HG02870 (cell line): ENCODE measurements around the gene TSEN2.

Source experiments
- ATAC-seq: cut with Tn5 transposase; IDR thresholded peaks from one replicate; pipeline ENCODE4 v1.9.1; 2021; ENCODE audit warnings: mild to moderate bottlenecking, moderate library complexity; ENCODE audit not compliant: unreplicated experiment

TSEN2 gene

DNA sequence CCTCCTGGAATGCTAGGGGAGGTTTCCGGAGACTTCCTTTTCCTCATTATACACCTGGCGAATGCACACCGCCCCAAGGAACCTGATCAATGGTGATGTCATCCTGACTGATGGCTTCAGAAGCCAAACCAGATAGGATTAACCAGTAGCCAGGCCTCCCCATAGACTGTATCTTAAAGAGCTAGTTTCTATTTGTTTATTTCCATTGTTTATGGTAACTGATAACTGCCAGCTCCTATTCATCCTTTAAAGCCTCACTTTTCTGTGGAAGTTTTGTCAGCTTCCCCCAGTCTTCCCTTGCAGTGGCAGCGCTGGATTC, 61.2 kb downstream of the TSEN2 start, which contains the start of gene MKRN2OS:
MKRN2OS (minus strand) TSS at position 27 of the 319 bp plus-strand sequence. CDS start 35 bp downstream, outside the sequence.
- ATAC-seq: no peak

GRCh38 chr3:12549971-12550760, 65.9 kb downstream of the TSEN2 start:
- no peak for ATAC-seq

- ATAC-seq: no peak
Observed at GRCh38 chr3:12553921-12554391, 69.7 kb downstream of the TSEN2 start.

- no peak for ATAC-seq
Observed at GRCh38 chr3:12556314-12556689, 72.0 kb downstream of the TSEN2 start.

- peak; percentile 69 for ATAC-seq
Observed at GRCh38 chr3:12556690-12557472, 72.6 kb downstream of the TSEN2 start, which contains the start of gene MKRN2. TSS of gene MKRN2 (plus strand) at chr3:12557087. CDS start at chr3:12557151, 64 bp downstream.

GRCh38 chr3:12557473-12558100, 73.3 kb downstream of the TSEN2 start:
- ATAC-seq: no peak

DNA sequence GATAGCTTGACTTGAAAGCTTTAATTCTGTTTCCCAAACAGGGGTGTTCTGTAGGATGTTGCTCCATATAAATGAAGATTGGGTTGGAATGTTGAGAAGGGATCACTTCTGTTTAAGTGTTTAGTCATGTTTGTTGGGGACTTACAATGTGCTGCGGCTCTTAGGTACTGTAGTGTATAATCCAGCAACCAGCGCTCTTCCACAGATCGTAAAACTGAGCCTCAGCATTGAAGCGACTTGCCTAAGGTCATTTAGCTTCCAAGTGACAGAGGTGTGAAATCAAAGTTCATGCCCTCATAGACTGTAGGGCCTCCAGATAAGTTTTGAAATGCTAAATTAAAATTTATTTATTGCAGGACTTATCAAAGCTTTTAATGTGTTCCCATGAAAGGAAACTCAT, 74.4 kb downstream of the TSEN2 start:
- ATAC-seq: no peak

- no peak for ATAC-seq
Observed at GRCh38 chr3:12559520-12559919, 75.2 kb downstream of the TSEN2 start.

GRCh38 chr3:12560505-12561190, 76.4 kb downstream of the TSEN2 start:
- ATAC-seq: peak; percentile 49

DNA sequence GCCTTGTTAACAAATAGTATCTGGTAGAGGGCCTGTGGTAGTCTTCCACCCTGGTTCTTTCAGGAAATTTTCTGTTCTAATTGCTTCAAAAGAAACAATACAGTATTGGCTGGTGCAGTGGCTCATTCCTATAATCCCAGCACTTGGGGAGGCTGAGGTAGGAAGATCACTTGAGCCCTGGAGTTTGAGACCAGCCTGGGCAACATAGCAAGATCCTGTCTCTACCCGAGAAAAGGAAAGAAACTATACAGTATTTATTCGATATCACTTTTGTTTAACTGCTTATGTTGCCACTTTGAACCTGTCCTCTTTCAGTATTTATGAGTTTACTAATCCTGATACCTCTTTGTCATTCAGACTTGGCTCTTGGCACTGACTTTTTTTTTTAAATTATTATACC, 77.1 kb downstream of the TSEN2 start:
- ATAC-seq: no peak

DNA sequence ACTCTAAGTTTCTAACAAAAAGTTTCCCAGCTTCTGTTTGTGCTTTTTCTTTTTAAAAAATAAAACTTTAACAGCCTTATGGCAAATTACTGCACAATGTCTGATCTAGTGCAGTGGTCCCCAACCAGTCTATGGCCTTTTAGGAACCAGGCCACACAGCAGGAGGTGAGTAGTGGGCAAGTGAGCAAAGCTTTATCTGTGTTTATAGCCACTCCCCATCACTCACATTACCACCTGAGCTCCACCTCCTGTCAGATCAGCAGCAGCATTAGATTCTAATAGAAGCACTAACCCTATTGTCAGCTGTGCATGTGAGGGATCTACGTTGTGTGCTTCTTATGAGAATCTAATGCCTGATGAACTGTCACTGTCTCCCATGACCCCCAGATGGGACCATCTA, 78.2 kb downstream of the TSEN2 start:
- no peak for ATAC-seq

GRCh38 chr3:12566976-12567375, 82.7 kb downstream of the TSEN2 start:
- ATAC-seq: no peak

DNA sequence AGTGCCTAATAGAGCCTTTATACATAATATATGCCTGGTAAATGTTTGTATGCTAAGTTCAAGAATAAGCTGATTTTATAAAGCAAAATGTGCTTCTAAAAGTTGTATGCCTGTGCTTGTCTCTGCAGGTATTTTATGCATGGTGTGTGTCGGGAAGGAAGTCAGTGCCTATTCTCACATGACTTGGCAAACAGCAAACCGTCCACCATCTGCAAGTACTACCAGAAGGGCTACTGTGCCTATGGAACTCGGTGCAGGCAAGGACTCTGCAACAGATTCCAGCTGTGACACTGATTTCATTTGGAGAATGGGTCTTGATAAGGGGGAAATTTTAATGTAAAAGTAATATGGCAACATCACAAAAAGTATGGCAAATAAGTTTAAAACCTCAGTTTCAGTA, 84.5 kb downstream of the TSEN2 start:
- ATAC-seq: no peak

- ATAC-seq: no peak
Observed at GRCh38 chr3:12569836-12570235, 85.6 kb downstream of the TSEN2 start.

- ATAC-seq: no peak
Observed at GRCh38 chr3:12571986-12572385, 87.7 kb downstream of the TSEN2 start.

- no peak for ATAC-seq
Observed at GRCh38 chr3:12574131-12574530, 89.9 kb downstream of the TSEN2 start.

DNA sequence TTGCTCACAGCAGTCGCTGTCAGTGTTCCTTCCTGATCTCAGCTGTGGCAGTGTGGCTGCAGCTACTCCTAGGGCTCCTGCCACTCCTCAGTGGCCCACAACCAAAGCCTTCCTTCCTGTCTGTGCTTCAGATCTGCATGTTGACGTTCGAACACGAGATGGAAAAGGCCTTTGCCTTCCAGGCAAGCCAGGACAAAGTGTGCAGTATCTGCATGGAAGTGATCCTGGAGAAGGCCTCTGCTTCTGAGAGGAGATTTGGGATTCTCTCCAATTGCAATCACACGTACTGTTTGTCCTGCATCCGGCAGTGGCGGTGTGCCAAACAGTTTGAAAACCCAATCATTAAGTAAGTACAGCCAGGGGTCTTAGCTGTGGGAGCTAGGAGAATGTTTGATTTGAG, 90.4 kb downstream of the TSEN2 start:
- no peak for ATAC-seq

DNA sequence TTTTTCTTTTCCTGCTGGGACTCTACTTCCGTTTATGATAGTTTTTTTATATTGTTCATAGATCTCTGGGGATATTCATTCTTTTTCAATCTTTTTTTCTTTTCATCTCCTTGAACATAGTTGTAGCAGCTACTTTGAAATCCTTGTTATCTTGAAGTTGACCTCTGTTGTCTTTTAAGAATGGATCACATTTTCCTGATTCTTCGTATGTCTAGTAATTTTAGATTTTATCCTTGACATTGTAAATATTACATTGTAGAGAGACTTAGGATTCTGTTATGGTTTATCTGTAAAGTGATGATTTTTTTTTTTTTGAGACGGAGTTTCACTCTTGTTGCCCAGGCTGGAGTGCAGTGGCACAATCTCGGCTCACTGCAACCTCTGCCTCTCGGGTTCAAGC, 93.1 kb downstream of the TSEN2 start:
- ATAC-seq: no peak

- no peak for ATAC-seq
Observed at GRCh38 chr3:12578742-12579141, 94.5 kb downstream of the TSEN2 start.

DNA sequence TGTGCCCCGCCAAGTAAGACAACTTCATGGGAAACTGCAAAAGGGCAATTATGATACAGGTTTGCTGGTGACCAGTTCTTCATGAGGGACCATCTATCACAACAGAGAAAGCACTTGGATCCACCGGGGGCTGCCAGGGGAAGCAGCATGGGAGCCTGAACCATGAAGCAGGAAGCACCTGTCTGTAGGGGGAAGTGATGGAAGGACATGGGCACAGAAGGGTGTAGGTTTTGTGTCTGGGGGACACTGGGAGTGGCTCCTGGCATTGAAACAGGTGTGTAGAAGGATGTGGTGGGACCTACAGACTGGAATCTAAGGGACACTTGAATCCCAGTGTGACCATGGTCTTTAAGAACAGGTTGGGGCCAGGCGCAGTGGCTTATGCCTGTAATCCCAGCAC, 95.2 kb downstream of the TSEN2 start:
- no peak for ATAC-seq

DNA sequence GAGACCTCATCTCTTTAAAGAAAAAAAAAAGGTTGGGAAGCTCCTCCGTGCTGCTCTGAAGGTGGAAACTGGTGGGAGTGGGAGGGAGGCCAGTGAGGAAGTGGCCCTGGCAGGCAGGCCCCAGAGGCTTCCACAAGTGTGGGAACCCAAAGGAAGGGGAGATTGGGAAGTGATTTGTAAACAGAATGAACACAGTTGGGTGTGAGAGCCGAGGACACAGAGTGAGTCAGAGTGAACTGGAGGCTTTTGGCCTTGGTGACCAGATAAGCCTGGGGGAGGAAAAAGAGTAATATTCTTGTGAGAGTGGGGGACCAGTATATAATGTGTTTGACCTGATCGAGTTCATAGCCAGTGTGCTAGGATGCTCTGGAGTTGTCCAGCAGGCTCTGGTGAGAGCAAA, 95.6 kb downstream of the TSEN2 start:
- ATAC-seq: no peak
